Adrenal gland (tissue), 5 donors: ENCODE results near the gene CD160.

ENCODE experiments used
- CTCF ChIP-seq, 6 experiments: fragments of 450-650 bp in 4 of 6; fragments of 200-600 bp in 2 of 6; sonication (generic) in 1 of 6; IDR thresholded peaks; 1 replicate in 5 of 6; 2 replicates in 1 of 6; pipeline versions ENCODE4 v1.5.1 to v1.8.0; 2016 to 2021; ENCODE audit warnings: antibody characterized with exemption in 6 of 6, mild to moderate bottlenecking in 2 of 6, moderate library complexity in 1 of 6
- POLR2A ChIP-seq, 2 donors: fragments of 450-650 bp; IDR thresholded peaks; one replicate each; pipeline ENCODE4 v1.6.1; 2017; ENCODE audit warnings: antibody characterized with exemption in 2 of 2, mild to moderate bottlenecking in 2 of 2, moderate library complexity in 1 of 2
- donor health status: DM: no; HTN: no; CAD: no.

- no peak for TF ChIP-seq CTCF (IDR thresholded peaks at IDR 0.05)
- no peak for TF ChIP-seq POLR2A (IDR thresholded peaks at IDR 0.05)
Measured at GRCh38 chr1:145717833-145718232, 1.5 kb upstream of the CD160 start.
